Endothelial cell of umbilical vein (primary cell): ENCODE data around the gene CRISPLD2. TPM values are rescaled to one million over a fixed set of nuclear protein-coding genes. Genes with fewer than 3 reads are reported as not detected.

Experiments used
- BruUV-seq: library from RNA; stranded (reverse); fragments of 400-500 nt; replicated peaks from 2 replicates; lab custom pipeline; 2021; lab: Mats Ljungman, UMichigan
- CTCF ChIA-PET: fragments of 300-600, 350-600 bp; sonication (Branson Sonifier 250); formaldehyde crosslinking; loops from one replicate; lab custom pipeline; 2021; ENCODE audit warnings: antibody characterized with exemption, inconsistent platforms; lab: Charles Lee
- POLR2A ChIA-PET: fragments of 300-600, 350-600 bp; sonication (Branson Sonifier 250); formaldehyde crosslinking; loops from one replicate; lab custom pipeline; 2021; ENCODE audit warnings: antibody characterized with exemption, inconsistent platforms; lab: Charles Lee
- DNase-seq: peaks from one replicate; pipeline ENCODE4 v3.0.0-alpha.2; 2011; ENCODE audit warnings: low read depth, low spot score
- FAIRE-seq: peaks from 2 replicates; lab custom pipeline; 2011; peaks lifted over from hg19 to GRCh38; lab: Jason Lieb, UNC
- H2AFZ ChIP-seq: 2 replicates; pipeline ENCODE4 v1.6.0; 2012; ENCODE audit warnings: low read depth, low read length, control low read depth, inconsistent platforms
- H3K27ac ChIP-seq: 2 replicates; pipeline ENCODE4 v1.5.1; 2011; ENCODE audit warnings: low read depth, mild to moderate bottlenecking, control low read depth, low read length, moderate library complexity; ENCODE audit not compliant: insufficient read depth
- H3K27me3 ChIP-seq, 2 experiments: 2 replicates each; pipeline versions ENCODE4 v1.6.0 to v1.6.1; 2011; ENCODE audit warnings: low read length in 2 of 2, mixed read lengths in 1 of 2; ENCODE audit not compliant: control insufficient read depth in 2 of 2, insufficient read depth in 2 of 2
- H3K36me3 ChIP-seq, 2 experiments: 2 replicates in 1 of 2; 3 replicates in 1 of 2; pipeline ENCODE4 v1.5.1; 2011; ENCODE audit warnings: low read length in 2 of 2, mild to moderate bottlenecking in 1 of 2, moderate library complexity in 1 of 2; ENCODE audit not compliant: control insufficient read depth in 2 of 2, insufficient read depth in 2 of 2; ENCODE audit errors: extremely low read depth in 1 of 2
- H3K4me1 ChIP-seq: 3 replicates; pipeline ENCODE4 v1.5.1; 2011; ENCODE audit warnings: mild to moderate bottlenecking, low read length; ENCODE audit not compliant: control insufficient read depth, insufficient read depth; ENCODE audit errors: extremely low read depth
- H3K4me2 ChIP-seq: 2 replicates; pipeline ENCODE4 v1.6.1; 2011; ENCODE audit warnings: low read length, control low read depth, mixed read lengths; ENCODE audit not compliant: insufficient read depth
- H3K4me3 ChIP-seq, 3 experiments: fragments of 200-600 bp in 1 of 3; sonication (generic), shearing (Covaris generic) in 1 of 3; replicated peaks in 1 of 3; 2 replicates each; pipeline ENCODE4 v1.5.1; 2011 to 2016; ENCODE audit warnings: control low read depth in 3 of 3, low read length in 3 of 3, mild to moderate bottlenecking in 2 of 3, inconsistent platforms in 1 of 3, low read depth in 1 of 3, moderate library complexity in 1 of 3; ENCODE audit not compliant: insufficient read depth in 1 of 3
- H3K79me2 ChIP-seq: 2 replicates; pipeline ENCODE4 v1.6.0; 2012; ENCODE audit warnings: low read length, inconsistent platforms; ENCODE audit not compliant: control insufficient read depth, insufficient read depth
- H3K9ac ChIP-seq: replicated peaks from 2 replicates; pipeline ENCODE3; 2011; ENCODE audit warnings: low read length, control low read depth; ENCODE audit not compliant: insufficient read depth; ENCODE audit errors: extremely low read depth
- H3K9me1 ChIP-seq: replicated peaks from 3 replicates; pipeline ENCODE4 v1.6.0; 2011; ENCODE audit warnings: mild to moderate bottlenecking, low read length; ENCODE audit not compliant: control insufficient read depth, insufficient read depth; ENCODE audit errors: extremely low read depth
- H3K9me3 ChIP-seq: replicated peaks from 2 replicates; pipeline ENCODE4 v1.5.1; 2012; ENCODE audit warnings: low read length, inconsistent platforms; ENCODE audit not compliant: control insufficient read depth, insufficient read depth
- H4K20me1 ChIP-seq: replicated peaks from 2 replicates; pipeline ENCODE3; 2011; ENCODE audit warnings: mild to moderate bottlenecking, low read length; ENCODE audit not compliant: control insufficient read depth, insufficient read depth; ENCODE audit errors: extremely low read depth
- EZH2 ChIP-seq: IDR thresholded peaks from 2 replicates; pipeline ENCODE4 v1.6.1; 2012; ENCODE audit warnings: borderline replicate concordance, low read depth, mild to moderate bottlenecking, moderate library complexity, low read length, inconsistent platforms; ENCODE audit not compliant: severe bottlenecking
- GATA2 ChIP-seq: IDR thresholded peaks from 2 replicates; pipeline ENCODE4 v1.7.0; 2011; ENCODE audit warnings: low read depth, mild to moderate bottlenecking, moderate library complexity, mixed read lengths, low read length; ENCODE audit not compliant: insufficient read length, insufficient read depth
- MYC ChIP-seq: IDR thresholded peaks from one replicate; pipeline ENCODE4 v1.6.1; 2011; ENCODE audit warnings: mild to moderate bottlenecking, low read depth, low read length
- dilution Hi-C: fragments of 300-500 bp; cut with MboI; formaldehyde crosslinking; loops from one replicate; pipeline ENCODE4 v1.15.0; 2019; ENCODE audit warnings: low sequenced_read_pairs; ENCODE audit not compliant: extremely low pct_ligation_motif_present
- intact Hi-C: fragments of 100-400 bp; cut with micrococcal nuclease; formaldehyde crosslinking; loops from one replicate; pipeline ENCODE4 v1.10.0; 2022
- polyA plus RNA-seq, 4 experiments: library from polyadenylated mRNA; depleted of rRNA in 3 of 4; stranded (reverse) in 3 of 4; unstranded in 1 of 4; fragments of >200 nt; gene quantifications; 2 replicates each; pipeline versions ENCODE4 v1.2.1 to v1.2.3, GENCODE V29; 2011 to 2012; ENCODE audit warnings: missing spikeins in 1 of 4
- total RNA-seq: library from RNA; stranded (reverse); gene quantifications from 2 replicates; pipeline ENCODE4 v1.2.3, GENCODE V29; 2021
- TF ChIP-seq, protein P1 (sequence below), 2 donors: IDR thresholded peaks; 1 replicate in 1 of 2; 2 replicates in 1 of 2; pipeline ENCODE4 v1.5.1; 2011; ENCODE audit warnings: low read length in 2 of 2, mild to moderate bottlenecking in 2 of 2, moderate library complexity in 2 of 2, control low read depth in 1 of 2, inconsistent platforms in 1 of 2, low read depth in 1 of 2; ENCODE audit not compliant: insufficient read depth in 1 of 2; ENCODE audit errors: extremely low read depth in 1 of 2

Gene CRISPLD2
- total and polyA plus RNA-seq, 2 donors (not counting 3 experiments of a cell fraction or from before 2014, with no cell fraction given) = 0.14 to 0.73 TPM

DNA sequence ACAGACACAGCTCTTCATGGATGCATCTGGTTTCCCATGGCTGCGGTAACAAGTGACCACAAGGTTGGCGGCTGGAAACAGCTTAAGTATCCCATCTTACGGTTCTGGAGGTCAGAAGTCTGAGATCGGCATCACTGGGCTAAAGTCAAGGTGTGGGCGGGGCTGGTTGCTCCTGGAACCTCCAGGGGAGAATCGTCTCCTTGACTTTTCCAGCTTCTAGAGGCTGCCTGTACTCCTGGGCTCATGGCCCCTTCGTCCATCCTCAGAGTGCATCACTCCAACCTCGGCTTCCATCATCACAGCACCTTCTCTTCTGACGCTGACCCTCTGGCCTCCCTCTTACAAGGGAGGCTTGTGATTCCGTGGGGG lies 12.9 kb upstream of the CRISPLD2 start:
- peaks cover 2 to 10% of the 10 kb centered on the region in 2 experiments for H3K27me3 ChIP-seq
- H3K4me1 ChIP-seq = peaks cover 19% of the 10 kb centered on the region
- no peaks in the 10 kb centered on the region for H3K9me1 ChIP-seq
- H3K36me3 ChIP-seq = no peaks in the 10 kb centered on the region
- intact Hi-C loops (loop anchor here (1.0 kb wide), 4 partner anchors 12 to 145 kb away; partner anchors contain the start of gene CRISPLD2), dilution Hi-C loops (no loop called here)
- ChIA-PET CTCF (interaction anchor here (0.8 to 1.2 kb wide), 2 partner anchors 9 to 12 kb away, joined by 3 to 5 read pairs; partner anchors contain the start of gene CRISPLD2), POLR2A (interaction anchor here (0.7 kb wide), 1 partner anchor 18 kb away, joined by 4 read pairs; no protein-coding TSS in a partner anchor)
- H3K9ac ChIP-seq = no peak overlapping the region
- H3K79me2 ChIP-seq = no peaks in the 10 kb centered on the region
- no peak for FAIRE-seq
- TF ChIP-seq MYC (no peak), GATA2 (no peak), EZH2 (no peak)
- H2AFZ ChIP-seq = peak overlapping the region; percentile 43
- H3K4me3 ChIP-seq = no peak overlapping the region
- no TSS peak for BruUV-seq
- no peaks in the 10 kb centered on the region for H3K9me3 ChIP-seq
- no peak for DNase-seq
- H3K4me2 ChIP-seq = peak overlapping the region; percentile 61
- H3K27ac ChIP-seq = peak overlapping the region; percentile 41
- no peaks in the 10 kb centered on the region for H4K20me1 ChIP-seq

DNA sequence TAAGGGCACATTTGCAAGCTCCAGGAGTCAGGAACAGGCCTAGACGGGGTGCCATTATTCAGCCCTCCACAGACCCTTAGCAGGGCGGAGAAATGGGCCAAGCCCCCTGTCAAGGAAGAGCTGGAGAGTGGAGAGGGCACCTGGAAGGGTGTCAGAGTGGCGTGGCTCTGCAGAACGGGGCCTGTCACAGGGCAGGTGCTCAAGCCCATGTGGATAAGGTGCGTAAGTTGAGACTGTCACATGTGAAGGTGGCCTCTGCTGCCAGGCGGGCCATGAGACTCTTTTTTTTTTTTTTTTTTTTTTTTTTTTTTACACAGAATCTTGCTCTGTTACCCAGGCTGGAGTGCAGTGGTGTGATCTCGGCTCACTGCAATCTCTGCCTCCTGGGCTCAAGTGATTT lies 12.0 kb upstream of the CRISPLD2 start:
- Histone ChIP-seq H3K27me3 (peaks cover 2 to 13% of the 10 kb centered on the region in 2 experiments), H3K4me3 (no peak overlapping the region), H3K27ac (no peak overlapping the region), H3K4me1 (peaks cover 19% of the 10 kb centered on the region), H4K20me1 (no peaks in the 10 kb centered on the region), H3K79me2 (no peaks in the 10 kb centered on the region), H3K9ac (no peak overlapping the region), H3K4me2 (no peak overlapping the region), H3K36me3 (no peaks in the 10 kb centered on the region), H3K9me3 (no peaks in the 10 kb centered on the region), H3K9me1 (no peaks in the 10 kb centered on the region), H2AFZ (no peak overlapping the region)
- no peak for DNase-seq
- TF ChIP-seq, protein P1, sequence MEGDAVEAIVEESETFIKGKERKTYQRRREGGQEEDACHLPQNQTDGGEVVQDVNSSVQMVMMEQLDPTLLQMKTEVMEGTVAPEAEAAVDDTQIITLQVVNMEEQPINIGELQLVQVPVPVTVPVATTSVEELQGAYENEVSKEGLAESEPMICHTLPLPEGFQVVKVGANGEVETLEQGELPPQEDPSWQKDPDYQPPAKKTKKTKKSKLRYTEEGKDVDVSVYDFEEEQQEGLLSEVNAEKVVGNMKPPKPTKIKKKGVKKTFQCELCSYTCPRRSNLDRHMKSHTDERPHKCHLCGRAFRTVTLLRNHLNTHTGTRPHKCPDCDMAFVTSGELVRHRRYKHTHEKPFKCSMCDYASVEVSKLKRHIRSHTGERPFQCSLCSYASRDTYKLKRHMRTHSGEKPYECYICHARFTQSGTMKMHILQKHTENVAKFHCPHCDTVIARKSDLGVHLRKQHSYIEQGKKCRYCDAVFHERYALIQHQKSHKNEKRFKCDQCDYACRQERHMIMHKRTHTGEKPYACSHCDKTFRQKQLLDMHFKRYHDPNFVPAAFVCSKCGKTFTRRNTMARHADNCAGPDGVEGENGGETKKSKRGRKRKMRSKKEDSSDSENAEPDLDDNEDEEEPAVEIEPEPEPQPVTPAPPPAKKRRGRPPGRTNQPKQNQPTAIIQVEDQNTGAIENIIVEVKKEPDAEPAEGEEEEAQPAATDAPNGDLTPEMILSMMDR (IDR thresholded peaks at IDR 0.05; ENCODE audit: extremely low read depth in 1 of 2, insufficient read depth in 1 of 2, low read depth in 1 of 2, low read length in 2 of 2) = no peak
- no TSS peak for BruUV-seq
- dilution Hi-C loops (no loop called here), intact Hi-C loops (no loop called here)
- CTCF ChIA-PET = no interaction called here
- POLR2A ChIA-PET = no interaction called here
- no peak for FAIRE-seq
